GM12892 (cell line): ENCODE results near the gene PSG11.

Experiments used
- POLR2A ChIP-seq: IDR thresholded peaks from 2 replicates; pipeline ENCODE4 v1.6.1; 2011; ENCODE audit warnings: low read depth, low read length, control low read depth
- TAF1 ChIP-seq: IDR thresholded peaks from 2 replicates; pipeline ENCODE4 v1.6.1; 2011; ENCODE audit warnings: low read depth, mild to moderate bottlenecking, control low read depth, low read length, borderline replicate concordance

DNA sequence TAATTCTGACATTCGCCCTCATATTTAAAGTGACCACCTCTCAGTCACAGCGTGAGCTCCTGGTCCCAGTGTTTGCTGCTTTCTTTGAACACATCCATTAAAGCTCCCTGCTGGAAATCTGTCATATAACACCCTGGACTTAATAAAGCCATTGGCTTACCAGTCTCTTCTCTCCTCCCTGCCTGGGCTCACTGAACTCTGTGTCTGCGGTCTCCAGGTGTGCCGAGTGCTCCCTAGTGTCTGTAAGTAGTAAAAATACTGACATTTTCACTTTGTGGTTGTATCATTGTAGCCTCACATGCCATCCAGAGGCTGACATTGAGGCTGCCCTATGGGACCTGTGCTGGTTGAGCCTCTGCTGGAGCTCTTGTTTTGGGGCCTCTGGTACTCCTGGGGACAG, 2.6 kb upstream of the PSG11 start:
- TF ChIP-seq POLR2A (no peak), TAF1 (no peak)
